HUDEP-2 (cell line): ENCODE results near the gene GPRIN1.

ENCODE experiments used
- DNase-seq, 76 experiments: peaks; one replicate each; lab custom pipeline; 2025; ENCODE audit not compliant: unreplicated experiment in 76 of 76; lab: John Stamatoyannopoulos, UW

The GPRIN1 gene

GRCh38 chr5:176609724-176610434 lies at the start of gene GPRIN1:
Gene GPRIN1, minus strand, starts transcription at chr5:176610156. Its CDS starts 10,322 bp downstream, at chr5:176599834.
- peak in 46 of 76 experiments; percentile 2 to 61 (median 30) for DNase-seq

DNA sequence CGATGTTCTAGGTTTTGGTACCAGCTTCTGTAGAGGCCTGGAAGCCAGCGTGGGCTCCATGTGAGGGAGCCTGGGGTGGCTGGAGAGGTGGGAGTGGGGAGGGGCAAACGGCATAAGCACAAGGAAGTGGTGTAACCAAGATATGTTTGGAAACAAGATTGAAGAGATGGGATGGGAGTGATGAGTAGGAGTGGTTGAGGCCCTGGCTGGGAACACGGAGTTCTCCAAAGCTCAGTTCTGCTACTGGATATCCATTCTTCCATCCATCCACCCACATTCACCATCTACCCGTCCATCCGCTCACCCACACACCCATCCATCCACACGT lies 49.5 kb upstream of the GPRIN1 start:
- no peak for DNase-seq

DNA sequence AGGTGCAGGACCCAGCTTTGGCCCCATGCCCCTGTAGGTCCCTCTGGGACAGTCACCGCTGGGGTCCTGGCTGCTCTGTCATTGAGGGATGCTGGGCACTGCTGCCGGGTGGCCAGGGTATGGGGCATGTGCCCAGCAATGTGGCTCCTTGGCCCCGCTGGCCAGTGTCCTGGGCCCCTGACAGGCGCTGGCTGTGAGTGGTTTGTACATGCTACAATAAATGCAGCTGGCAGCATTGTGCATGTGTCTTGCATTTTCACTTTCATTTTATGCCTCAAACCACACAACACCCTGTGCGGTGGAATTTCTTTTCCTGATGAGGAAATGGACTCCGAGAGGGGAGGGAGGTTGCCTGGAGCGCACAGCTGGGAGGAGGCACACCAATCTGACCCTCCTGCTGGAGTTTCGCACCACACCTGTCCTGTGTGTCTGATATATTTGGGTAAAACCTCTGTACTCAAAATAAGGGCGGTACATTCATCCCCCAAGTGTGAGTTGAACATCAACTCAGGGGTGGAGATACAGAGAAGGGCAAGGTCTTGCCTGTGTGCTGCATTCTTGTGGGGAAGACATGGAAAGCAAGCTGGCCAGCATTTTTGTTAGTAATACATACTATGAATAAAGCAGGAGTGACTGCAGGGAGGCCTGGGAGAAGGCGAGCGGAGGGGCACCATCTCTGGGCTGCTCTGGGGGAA lies 49.0 kb upstream of the GPRIN1 start:
- no peak for DNase-seq

- DNase-seq = peak in 46 of 76 experiments; percentile 5 to 62 (median 25)
Observed at GRCh38 chr5:176658007-176658599, 48.1 kb upstream of the GPRIN1 start.

GRCh38 chr5:176656467-176656990 lies 46.6 kb upstream of the GPRIN1 start:
- no peak for DNase-seq

DNA sequence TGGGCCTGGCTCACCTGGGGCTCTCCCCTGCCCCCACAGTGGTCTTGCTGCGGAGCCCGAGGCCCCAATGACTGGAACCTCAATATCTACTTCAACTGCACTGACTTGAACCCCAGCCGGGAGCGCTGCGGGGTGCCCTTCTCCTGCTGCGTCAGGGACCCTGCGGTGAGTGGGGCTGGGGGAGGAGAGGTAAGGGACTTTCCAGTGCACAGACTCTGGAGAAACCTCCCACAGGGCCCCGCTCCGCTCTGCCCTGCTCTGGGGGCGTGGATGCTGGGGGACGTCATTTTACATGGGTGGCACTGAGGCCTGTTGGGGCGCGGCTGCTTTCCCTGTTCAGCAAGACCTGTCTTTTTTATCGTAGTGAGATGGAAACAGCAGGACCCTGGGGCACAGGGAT lies 44.9 kb upstream of the GPRIN1 start:
- no peak for DNase-seq

- DNase-seq = peak in 54 of 76 experiments; percentile 5 to 81 (median 46)
Observed at GRCh38 chr5:176653401-176654385, 43.7 kb upstream of the GPRIN1 start.

DNA sequence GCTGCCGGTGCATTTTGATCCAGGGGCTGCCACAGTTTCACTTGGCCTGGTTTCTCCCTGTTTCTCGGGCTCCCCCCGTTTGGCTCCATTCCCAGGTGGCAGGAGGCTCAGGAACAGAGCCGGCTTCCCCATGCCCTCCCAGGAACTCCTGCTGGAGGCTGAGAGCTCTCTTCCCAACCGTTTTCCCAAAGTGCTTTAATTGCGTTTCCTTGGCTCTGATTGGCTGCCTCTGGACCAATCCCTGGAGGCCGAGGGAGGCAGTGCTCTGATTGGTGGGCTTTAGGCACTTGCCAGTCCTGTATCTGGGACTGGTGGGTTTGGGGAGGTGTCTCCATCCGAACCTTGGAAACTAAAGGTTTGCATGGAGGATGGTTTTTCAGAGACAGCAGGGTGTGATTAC lies 42.2 kb upstream of the GPRIN1 start:
- DNase-seq = no peak

- no peak for DNase-seq
Observed at GRCh38 chr5:176651472-176651980, 41.6 kb upstream of the GPRIN1 start.

GRCh38 chr5:176650354-176650884 lies 40.5 kb upstream of the GPRIN1 start:
- peak in 8 of 76 experiments; percentile 6 to 29 (median 18) for DNase-seq

DNA sequence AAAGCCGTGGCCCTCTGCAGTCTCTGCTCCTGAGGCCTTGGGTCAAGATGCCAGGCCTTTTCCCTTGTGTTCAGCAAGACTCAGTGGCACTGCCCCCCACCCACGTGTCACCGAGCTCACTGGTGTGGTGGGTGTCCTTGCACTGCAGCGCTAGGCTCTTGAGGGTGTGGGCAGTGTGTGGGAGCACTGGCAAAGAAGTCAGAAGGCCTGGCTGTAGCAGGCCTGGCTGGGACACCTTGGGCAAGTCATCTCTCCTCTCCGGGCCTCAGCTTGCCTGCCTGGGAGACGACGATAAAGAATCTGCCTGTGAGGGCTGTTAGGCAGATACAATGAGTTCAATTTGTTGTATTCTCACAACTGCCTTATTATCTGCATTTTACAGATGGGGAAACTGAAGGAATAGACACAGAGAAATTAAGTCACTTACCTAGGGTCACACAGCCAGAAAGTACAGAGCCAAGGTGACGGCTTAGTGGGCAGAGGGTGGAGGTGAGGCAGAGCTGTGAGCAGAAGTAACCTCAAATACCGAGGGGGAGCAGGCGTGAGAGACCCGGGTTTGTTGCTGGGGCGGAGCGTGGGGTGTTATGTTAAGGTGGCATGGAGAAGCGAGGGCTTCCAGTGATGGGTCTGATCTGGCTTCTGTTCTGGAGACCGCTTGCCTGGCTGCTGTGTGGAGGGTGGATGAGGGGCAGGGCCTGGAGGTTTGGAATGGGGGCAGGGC lies 38.7 kb upstream of the GPRIN1 start:
- peak in 75 of 76 experiments; percentile 66 to 97 (median 89) for DNase-seq

DNA sequence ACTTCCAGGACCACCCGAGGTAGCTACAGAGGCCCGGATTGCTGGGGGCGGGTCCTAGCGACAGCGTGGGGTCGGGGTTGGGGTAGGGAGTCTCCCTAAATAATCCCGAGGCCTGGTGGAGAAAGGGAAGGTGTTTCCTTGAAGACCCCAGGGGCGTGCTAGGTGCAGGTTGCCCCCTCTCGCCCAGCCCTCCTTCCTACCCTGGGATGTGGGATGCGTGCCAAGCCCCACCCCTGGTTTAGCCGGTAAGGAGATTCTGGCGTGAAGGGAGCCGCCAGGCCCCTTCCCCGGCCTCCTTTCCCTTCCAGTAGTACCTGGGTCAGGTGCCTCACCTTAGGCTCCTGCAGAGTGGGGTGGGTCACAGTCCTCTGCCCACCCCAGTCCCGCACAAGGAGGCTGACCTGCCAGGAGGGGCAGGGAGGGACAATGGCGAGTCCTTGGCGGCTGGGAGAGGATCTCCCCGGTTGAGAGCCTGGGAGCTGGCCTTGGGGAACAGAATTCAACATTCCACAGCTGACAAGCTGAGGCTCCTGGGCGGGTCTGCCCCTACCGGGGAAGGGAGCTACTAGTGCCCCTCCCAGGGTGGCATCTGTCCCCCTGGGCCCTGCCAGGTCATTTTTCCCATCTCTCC lies 38.0 kb upstream of the GPRIN1 start:
- DNase-seq = peak in 61 of 76 experiments; percentile 2 to 84 (median 53)

- peak; percentile 76 to 100 (median 99) for DNase-seq
Observed at GRCh38 chr5:176647030-176647842, 37.3 kb upstream of the GPRIN1 start, which contains the start of gene TSPAN17. Gene TSPAN17, plus strand, starts transcription at chr5:176647484. Its CDS starts 132 bp downstream, at chr5:176647616.

GRCh38 chr5:176646707-176647029 lies 36.7 kb upstream of the GPRIN1 start:
- DNase-seq = no peak

GRCh38 chr5:176646049-176646706 lies 36.2 kb upstream of the GPRIN1 start:
- no peak for DNase-seq

DNA sequence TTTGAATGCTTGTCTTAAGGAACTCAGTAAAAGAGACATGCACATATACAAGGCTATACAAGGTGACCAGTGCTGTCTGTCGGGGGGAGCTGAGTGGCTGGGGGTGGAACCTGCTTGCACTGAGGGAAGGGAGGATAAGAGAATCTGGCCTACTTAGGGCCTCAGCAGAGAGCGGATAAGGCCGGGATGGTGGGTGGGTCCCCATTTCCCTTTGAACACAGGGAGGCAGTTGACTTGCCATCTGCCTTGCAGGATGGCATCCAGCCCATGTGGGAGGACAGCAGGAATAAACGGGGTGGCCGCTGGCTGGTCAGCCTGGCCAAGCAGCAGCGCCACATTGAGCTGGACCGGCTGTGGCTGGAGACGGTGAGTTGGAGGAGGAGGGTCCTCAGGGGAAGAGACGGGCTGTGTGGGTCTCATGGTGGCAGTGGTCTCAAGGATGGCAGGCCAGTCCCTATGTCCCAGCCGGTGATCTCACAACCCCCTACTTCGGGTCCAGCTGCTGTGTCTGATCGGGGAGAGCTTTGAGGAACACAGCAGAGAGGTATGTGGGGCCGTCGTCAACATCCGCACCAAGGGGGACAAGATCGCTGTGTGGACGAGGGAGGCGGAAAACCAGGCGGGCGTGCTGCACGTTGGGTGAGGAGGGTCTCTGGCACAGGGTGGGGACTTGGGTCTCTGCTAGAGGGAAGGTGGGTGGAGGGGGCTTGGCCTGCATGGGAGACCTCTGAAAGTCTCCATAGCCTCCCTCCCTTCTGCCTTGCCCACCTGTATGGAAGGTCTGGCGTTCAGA lies 35.1 kb upstream of the GPRIN1 start:
- peak in 35 of 76 experiments; percentile 6 to 76 (median 42) for DNase-seq

DNA sequence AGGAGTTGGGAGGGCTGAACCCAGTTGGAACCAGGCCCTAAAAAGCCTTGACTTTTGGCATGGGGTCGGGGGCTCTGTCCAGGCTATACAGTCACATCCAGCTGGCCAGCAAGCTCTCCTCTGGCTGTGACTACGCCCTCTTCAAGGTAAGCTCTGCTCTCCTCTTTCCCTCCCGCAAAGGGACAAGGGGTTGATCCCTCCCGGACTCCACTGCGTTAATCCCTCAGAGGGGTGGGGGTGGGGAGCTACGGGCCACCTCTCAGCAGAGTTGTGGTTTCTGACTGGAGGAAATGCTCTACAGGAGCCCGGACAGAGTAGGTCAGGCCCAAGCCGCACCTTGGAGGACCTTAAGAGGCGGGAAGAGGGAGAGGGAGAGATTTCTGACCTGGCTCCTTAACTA lies 34.3 kb upstream of the GPRIN1 start:
- no peak for DNase-seq
